Measurements from ENCODE around the gene GADD45A.

Gene GADD45A

DNA sequence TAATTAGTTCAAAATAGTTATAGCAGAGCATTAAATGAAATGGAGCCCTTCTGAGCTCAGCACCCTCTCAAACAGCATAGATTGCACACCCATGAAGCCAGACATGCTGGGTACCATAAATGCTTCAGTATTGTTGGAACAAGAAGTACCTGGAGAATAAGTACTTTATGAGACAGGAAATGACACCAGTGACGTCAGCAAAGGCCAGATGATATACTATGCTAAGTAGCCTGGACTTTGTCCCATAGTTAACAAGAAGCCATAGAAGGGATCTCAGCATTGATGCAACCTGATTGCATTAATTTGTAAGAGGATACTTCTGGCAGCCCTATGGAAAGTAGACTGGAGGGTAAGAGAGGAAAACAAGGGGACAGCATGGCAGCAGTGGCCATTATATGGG, 16.3 kb upstream of the GADD45A start:
- no peak for DNase-seq

DNA sequence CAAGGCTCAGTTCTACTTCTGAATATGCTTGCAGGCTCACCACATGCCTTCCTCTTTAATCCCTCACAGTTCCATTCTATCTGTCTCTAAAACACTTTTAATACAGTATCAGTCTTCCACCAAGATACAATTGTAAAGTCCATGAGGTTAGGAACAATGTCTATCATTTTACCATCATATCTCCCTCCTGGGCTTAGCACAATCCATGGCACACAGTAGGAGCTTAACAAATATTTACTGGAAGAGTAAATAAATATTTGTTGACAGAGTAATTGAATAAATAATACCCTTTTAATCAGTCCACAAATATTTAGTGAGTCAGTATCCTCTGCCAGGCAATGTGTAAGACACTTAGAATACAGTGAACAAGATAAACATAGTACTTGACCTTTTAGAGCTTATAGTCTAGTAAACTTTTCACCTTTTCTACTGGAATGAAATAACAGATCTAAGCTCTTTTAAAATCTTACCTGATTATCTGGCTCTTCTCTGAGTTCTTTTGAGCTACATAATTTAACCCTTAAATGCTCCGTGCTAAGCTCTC, 12.7 kb upstream of the GADD45A start:
- no peak for DNase-seq

DNA sequence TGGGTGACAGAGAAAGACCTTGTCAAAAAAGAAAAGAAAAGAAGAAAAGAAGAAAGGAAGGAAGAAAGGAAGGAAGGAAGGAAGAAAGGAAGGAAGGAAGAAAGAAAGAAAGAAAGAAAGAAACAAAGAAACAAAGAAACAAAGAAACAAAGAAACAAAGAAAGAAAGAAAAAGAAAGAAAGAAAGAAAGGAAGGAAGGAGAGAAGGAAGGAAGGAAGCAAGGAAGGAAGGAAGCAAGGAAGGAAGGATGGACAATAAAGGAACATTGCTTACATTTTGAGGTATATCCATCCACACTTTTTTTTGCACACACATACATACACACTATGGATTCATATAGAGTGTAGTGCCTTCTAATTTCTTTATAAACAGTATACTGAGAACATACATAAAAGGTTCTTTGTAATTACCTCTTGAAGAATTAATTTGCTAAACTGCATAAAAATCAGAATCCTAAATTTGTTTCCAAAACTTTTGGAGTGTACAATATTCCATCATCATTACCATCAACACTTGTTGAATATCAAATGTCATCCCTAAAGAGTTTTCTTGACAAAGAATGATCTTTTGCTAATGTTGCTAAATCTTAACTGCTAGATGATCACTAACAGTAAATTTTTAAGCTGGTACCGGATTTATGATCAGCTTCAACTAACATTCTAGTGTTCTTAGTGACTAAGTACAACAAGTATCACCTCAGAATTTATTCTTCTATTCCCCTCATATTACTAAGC, 11.4 kb upstream of the GADD45A start:
- no peak for DNase-seq

DNA sequence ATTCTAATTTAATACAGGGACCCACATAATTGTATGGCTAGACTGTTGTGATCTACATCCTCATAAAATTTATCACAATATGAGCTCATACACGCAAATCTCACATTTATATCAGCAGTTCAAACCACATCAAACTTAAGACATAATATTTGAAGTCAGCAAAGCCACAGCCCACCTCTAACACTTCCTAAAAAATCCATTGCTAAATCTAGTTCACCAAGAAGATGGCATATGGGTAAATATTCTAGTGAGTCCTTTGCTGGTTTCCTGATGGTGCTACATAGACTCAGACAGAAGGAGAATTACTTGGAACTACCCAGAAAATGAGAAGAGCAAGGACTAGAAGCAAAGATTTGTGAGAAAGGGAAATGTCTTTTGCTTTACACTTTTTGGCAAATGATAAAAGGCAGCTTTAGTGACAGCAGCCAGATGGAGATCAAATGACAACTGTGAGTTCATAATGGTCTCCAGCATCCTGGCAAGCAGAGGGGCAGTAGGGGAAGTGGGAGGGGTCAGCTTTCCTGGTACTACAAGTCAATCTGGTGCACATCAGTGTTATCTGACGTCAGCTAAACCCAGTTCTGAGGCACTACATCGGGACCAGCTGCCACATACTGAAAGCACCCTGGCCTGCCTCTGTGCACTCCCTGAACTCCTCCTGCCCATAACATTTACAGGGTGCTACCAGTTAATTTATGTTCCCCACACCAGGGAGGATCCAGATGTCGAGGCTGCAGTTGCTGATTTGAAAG, 10.6 kb upstream of the GADD45A start:
- peak in 1 of 51 donors; percentile 1 for DNase-seq

DNA sequence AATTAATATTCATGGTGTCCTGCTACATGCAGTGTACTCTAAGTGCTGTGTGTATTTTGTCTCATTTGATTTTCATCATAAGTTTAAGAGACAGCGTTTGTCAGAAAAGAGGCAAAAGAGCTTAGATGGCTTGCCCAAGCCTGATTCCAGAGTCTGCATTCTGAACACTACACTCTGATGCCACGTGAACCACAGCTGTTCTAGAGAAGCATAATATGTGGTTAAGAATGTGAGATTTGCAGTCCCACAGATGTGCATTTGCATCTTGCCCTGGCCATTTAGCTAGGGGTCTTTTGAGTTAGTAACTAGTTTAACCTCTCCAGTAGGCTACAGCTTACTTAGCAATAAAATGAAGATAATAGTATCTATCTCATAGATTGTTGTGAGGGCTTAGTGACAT, 9.2 kb upstream of the GADD45A start:
- no peak for DNase-seq

DNA sequence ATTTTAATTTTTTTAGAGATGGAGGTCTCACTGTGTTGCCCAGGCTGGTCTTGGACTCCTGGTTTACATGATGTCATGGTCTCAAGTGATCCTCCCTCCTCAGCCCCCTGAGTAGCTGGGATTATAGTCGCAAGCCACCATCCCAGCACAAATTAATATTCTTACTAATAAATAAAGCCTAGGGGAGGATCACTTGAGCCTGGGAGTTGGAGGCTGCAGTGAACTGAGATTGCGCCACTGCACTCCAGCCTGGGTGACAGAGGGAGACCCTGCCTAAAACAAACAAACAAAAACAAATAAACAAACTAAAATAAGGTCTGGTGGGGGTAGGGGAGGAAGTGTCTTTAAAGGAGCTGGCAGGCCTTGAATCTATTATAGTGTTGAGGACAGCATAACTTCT, 8.7 kb upstream of the GADD45A start:
- DNase-seq, result no peak

DNA sequence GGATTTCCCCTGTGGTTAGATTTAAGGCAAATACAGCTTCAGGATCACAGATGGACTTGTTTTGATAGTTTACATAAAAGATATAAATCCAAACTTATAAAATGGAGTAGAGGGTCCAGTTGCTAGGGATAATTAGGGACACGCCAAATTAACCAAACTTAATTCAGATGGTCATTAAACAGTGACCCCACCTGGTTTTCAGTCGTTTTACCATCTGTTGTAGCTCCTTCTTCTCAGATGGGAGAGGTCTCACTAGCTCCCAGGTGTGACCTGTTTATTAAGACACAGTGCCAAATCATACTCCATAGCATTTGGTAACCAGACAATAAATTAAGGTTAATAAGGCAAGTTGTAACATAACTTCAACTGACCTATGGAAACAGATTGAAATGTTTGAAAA, 8.1 kb upstream of the GADD45A start:
- DNase-seq, result no peak

DNA sequence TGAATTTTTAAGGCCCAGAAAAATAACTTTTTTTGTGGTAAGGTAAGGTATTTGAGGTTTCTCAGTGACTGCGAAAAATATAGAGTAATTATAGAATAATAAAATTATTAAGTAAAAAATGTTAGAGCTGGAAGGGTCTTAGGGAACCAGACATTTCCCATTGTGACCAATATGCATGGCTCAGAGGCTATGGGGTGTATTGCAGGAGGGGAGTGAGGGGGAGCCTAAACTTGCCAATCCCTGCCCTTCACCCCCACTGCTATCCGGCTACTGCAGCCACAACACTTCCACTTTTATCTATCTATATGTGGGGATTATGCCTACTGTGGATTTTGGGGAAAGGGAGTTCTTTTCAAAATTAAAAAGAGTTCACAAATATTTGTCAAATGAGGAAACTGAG, 7.6 kb upstream of the GADD45A start:
- no peak for DNase-seq

DNA sequence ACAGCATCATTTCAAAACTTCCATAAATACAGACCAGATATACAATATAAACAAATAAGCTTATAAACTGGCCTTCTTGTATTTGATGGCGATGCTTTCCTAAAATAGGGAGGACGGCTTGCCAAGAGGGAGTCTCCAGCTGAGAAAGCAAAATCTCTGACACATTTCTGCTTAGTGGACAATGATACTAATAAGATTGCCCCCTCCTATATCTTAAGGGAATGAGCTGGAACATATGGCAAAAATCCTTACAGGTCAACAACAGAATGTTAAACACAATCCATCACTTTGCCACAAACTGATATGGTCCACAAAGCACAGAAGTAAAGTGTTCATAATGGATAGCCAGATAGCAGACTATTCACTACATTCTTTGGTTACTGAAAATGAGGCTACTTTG, 7.1 kb upstream of the GADD45A start:
- DNase-seq, result no peak

DNA sequence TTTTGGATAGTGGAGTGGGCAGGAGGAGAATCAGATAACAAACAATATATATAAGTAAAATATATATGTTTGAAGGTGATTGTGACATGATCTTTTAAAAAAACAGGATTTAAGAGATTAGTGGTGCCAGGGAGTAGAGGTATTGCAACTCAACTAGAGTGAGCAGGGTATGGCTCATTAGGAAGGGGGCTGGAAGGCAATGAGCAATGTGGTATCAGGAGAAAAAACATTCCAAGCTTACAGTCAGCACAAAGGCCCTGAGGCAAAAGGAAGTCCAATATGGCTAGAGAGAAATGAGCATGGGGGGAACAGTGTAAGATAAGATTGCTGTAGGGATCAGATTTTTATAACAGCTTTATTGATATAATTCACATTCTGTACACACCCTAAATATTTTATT, 5.3 kb upstream of the GADD45A start:
- no peak for DNase-seq

DNA sequence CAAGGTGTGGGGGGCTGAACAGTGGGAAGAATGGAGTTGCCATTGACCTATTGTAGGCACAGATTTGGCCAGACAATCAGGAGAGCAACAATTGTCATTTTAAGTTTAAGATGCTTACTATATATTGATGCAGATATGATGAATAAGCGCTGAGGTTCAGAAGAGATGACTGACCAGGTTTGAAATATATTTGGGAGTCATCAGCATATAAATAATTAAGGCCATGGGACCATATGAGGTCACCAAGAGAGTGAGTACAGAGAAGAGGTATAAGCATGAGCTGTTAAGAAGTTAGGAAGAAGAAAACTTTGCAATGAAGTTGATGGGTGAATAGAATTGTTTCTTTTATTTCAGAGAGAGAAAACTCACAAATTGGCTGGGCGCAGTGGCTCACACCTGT, 4.5 kb upstream of the GADD45A start:
- DNase-seq, result no peak

DNA sequence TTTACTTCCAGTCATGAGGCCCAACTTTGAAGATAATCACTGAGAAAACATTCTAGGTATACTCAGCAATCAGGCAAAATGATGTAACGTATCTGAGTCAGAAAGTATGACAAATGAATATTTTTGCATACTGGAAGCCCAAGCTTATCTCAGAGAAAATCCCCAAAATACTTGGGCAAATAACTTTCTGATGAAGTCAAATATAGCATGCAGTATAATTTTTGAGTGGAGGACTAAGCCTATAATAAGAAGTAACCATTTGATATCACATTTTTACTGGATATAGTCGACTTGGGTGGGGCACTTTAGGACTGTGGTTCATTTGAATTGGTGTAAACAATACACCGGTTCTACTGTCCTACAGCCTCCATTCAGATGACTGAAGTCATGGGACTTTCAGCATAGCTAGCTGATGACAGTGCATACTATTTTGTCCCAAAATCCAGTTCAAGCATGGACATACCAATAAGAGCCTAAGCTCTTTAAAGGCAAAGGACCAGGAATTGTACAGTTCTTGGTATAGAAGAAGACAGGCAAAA, 2.3 kb upstream of the GADD45A start:
- no peak for DNase-seq

DNA sequence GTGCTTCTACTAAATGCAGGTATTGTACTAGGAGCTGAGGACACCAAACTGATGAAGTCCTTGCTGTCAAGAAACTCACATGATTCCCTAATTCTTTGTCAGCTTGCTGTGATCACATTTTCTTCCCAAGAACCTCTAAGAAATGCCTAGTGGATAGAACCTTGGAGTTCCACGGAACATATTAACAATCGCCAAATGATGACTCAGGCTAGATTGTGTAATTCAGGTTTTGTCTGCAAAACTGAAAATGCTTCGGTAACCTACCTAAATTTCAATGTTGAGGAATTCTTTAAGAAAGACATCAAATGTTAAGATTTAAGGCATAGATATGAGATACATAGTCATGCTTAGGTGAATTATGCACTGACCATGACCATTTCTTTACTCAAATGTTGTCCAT, 1.7 kb upstream of the GADD45A start:
- DNase-seq, result peak in 1 of 51 donors; percentile 28

DNA sequence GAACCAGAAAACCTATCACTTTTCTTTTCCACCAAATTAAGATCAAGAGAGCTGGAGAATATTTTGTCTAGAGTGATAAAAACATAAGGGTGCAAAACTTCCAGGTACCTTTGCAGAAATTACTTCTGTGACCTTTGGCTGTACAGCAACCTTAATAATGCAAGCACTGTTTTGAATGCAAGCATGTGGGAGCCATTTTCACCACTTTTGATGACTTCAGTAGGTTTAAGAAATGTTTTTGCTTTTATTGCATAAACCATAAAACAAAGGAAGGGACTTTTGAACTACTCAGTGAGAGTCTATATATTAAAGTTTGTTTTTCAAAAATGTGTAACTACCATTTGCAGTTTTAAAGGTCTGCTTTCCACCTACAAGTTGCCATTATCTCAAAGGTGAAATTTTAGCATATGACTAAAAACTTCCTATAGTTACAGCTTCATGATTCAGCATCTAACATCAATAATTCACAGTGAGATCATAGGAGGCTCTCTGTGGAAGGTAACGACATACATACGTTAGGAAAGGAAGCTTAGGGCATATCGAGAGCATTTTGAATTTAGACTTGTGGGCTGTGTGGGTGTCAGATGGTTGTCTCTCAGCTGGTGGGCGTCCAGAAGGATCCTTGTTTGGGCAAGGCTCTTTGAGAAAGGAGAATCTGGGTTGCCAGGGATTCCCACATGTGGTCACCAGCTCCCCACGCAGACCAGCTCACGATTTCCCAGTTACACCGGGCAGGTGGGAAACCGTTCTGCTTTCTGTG, 1.1 kb upstream of the GADD45A start:
- peak in 6 of 51 donors; percentile 2 to 42 (median 20) for DNase-seq

DNA sequence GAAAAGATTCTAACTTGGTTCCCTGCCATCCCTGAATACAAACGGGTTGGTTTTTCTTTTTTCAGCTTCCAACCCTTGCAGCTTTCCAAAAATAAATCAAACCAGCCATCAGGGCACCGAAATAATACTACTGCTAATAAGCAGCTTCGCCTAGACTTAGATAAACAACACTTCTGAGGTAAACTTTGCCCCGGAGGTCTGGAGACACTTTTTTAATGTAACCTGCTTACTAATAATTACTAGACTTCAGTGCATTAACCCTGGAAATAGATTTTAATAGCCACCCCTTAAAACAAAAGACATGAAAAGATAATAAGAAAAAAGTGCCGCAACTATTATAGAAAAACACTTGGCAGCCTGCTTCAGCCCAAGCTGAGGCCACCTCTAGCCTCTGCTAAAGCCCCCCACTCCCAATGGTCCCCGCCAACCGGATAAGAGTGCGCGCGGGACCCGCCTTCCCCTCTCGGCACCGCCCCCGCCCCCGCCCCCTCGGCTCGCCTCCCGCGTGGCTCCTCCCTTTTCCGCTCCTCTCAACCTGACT, 405 bp upstream of the GADD45A start:
- DNase-seq, result peak in 1 of 51 donors; percentile 30

DNA sequence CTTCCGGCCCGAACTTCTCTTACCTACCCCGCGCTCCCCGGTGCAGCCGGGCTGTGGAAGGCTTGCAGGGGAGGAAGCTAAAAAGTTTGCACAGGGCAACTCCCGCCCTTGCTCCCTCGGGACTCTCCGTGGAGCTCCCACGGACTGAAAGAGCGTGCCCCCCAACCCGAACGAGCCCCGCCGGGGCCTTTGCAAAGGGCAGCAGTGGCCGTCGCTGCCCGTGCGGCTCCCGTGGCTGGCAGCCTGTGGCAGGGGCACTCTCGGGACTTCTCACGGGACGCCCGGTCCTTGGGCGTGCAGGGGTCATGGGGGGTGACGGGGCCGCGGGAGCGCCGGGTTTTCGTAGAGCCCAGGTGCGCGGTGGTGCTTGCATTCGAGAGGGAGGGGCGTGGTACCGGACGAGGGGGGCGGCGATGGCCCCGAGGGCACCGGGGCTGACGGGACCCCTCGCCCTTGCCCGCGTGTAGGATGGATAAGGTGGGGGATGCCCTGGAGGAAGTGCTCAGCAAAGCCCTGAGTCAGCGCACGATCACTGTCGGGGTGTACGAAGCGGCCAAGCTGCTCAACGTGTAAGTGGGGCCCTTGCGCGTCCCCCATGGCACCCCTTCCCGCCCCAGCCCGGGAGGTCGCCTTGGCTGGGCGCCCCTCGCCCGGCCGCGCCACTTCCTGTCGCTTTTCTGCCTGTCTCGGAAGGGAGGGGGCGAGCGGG, 711 bp downstream of the GADD45A start:
- DNase-seq, result peak in 28 of 51 donors; percentile 19 to 69 (median 44)

DNA sequence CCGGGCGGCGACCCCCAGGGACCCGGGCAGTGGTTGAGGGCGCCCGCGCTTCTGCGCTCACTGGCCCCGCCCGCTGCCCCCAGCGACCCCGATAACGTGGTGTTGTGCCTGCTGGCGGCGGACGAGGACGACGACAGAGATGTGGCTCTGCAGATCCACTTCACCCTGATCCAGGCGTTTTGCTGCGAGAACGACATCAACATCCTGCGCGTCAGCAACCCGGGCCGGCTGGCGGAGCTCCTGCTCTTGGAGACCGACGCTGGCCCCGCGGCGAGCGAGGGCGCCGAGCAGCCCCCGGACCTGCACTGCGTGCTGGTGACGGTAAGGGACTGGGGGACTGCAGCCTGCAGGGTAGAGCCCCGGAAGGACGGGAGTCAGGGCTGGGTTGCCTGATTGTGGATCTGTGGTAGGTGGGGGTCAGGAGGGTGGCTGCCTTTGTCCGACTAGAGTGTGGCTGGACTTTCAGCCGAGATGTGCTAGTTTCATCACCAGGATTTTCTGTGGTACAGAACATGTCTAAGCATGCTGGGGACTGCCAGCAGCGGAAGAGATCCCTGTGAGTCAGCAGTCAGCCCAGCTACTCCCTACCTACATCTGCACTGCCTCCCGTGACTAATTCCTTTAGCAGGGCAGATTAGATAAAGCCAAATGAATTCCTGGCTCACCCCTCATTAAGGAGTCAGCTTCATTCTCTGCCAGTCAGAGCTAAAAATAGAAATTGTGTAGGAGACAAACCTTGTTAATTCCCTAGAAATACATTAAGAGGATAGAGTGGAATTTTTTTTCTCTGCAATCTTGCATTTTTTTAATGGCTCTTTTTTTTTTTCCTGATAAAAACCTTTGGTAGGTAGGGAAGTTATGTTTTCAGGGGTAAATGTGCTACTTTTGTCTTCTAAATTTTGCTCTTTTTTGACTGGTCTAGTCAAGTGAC, 1.5 kb downstream of the GADD45A start:
- peak in 47 of 51 donors; percentile 10 to 78 (median 48) for DNase-seq

DNA sequence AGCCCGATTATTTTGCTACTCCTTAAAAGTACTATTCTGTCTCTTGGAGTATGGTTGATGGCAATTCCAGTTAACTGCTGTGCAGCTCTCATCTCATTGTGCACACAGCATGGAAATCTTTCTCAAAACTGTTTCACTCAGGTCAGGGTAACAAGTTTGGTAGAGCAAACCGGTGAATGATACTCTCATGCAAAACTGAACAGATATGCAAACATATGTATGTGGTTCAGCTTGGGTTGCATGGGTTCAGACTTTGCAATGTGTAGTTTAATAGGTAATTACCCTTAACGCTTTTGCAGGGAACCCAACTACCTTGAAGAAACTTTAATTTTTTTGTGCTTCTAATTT, 2.2 kb downstream of the GADD45A start:
- peak in 1 of 51 donors; percentile 46 for DNase-seq

DNA sequence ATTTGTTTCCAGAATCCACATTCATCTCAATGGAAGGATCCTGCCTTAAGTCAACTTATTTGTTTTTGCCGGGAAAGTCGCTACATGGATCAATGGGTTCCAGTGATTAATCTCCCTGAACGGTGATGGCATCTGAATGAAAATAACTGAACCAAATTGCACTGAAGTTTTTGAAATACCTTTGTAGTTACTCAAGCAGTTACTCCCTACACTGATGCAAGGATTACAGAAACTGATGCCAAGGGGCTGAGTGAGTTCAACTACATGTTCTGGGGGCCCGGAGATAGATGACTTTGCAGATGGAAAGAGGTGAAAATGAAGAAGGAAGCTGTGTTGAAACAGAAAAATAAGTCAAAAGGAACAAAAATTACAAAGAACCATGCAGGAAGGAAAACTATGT, 2.6 kb downstream of the GADD45A start:
- no peak for DNase-seq
